GM18519 (cell line): Measurements from ENCODE around the gene RADIL.
"Not testable (repeated sequence)": the region's sequence is repeated elsewhere in the genome, so short reads cannot be mapped to it uniquely, and the experiment has no call there.

Source experiments
- ATAC-seq: cut with Tn5 transposase; IDR thresholded peaks from one replicate; pipeline ENCODE4 v1.9.1; 2021; ENCODE audit warnings: mild to moderate bottlenecking, moderate library complexity; ENCODE audit not compliant: unreplicated experiment, low FRiP score

The RADIL gene

GRCh38 chr7:4794171-4794570, 89.3 kb downstream of the RADIL start:
- not testable (repeated sequence) for ATAC-seq

- ATAC-seq = not testable (repeated sequence)
These were observed 90.0 kb downstream of the RADIL start for GRCh38 chr7:4793385-4793993.

- no peak for ATAC-seq
These were observed 90.9 kb downstream of the RADIL start for GRCh38 chr7:4792537-4793126.

GRCh38 chr7:4791738-4792536, 91.6 kb downstream of the RADIL start:
- ATAC-seq = no peak

GRCh38 chr7:4791101-4791737, 92.3 kb downstream of the RADIL start:
- ATAC-seq = no peak

- no peak for ATAC-seq
These were observed 93.0 kb downstream of the RADIL start for GRCh38 chr7:4790516-4790991.

- ATAC-seq = no peak
These were observed 93.4 kb downstream of the RADIL start for GRCh38 chr7:4790078-4790465.

GRCh38 chr7:4789194-4790077, 94.1 kb downstream of the RADIL start:
- no peak for ATAC-seq

- no peak for ATAC-seq
These were observed 94.8 kb downstream of the RADIL start for GRCh38 chr7:4788627-4789189.

GRCh38 chr7:4787947-4788626, 95.4 kb downstream of the RADIL start:
- ATAC-seq = no peak

- no peak for ATAC-seq
These were observed 96.0 kb downstream of the RADIL start for GRCh38 chr7:4787541-4787940.

GRCh38 chr7:4786015-4786414, 97.5 kb downstream of the RADIL start:
- no peak for ATAC-seq

GRCh38 chr7:4785371-4785770, 98.1 kb downstream of the RADIL start:
- no peak for ATAC-seq

GRCh38 chr7:4784799-4785198, 98.7 kb downstream of the RADIL start:
- ATAC-seq = no peak

- no peak for ATAC-seq
These were observed 99.7 kb downstream of the RADIL start for GRCh38 chr7:4783762-4784351.

- ATAC-seq = no peak
These were observed 100.2 kb downstream of the RADIL start for GRCh38 chr7:4783292-4783652.

GRCh38 chr7:4782333-4783291, 100.9 kb downstream of the RADIL start:
- ATAC-seq = no peak
